HG02970 (cell line): Measurements from ENCODE around the gene RALGPS2.
"Not testable (repeated sequence)": the region's sequence is repeated elsewhere in the genome, so short reads cannot be mapped to it uniquely, and the experiment has no call there.

Source experiments
- ATAC-seq: cut with Tn5 transposase; IDR thresholded peaks from one replicate; pipeline ENCODE4 v1.9.1; 2021; ENCODE audit warnings: mild to moderate bottlenecking, moderate library complexity, moderate number of reproducible peaks; ENCODE audit not compliant: unreplicated experiment, low FRiP score

Gene RALGPS2

GRCh38 chr1:178772952-178773351 lies 47.9 kb downstream of the RALGPS2 start:
- ATAC-seq, result no peak

GRCh38 chr1:178774263-178774662 lies 49.2 kb downstream of the RALGPS2 start:
- ATAC-seq, result no peak

GRCh38 chr1:178776553-178776952 lies 51.5 kb downstream of the RALGPS2 start:
- ATAC-seq, result no peak

- ATAC-seq, result no peak
Observed at GRCh38 chr1:178781533-178782330, 56.7 kb downstream of the RALGPS2 start.

- no peak for ATAC-seq
Observed at GRCh38 chr1:178784131-178784536, 59.1 kb downstream of the RALGPS2 start.

- no peak for ATAC-seq
Observed at GRCh38 chr1:178792394-178792793, 67.3 kb downstream of the RALGPS2 start.

- no peak for ATAC-seq
Observed at GRCh38 chr1:178796013-178796412, 71.0 kb downstream of the RALGPS2 start.

- ATAC-seq, result no peak
Observed at GRCh38 chr1:178797590-178797989, 72.5 kb downstream of the RALGPS2 start.

- ATAC-seq, result no peak
Observed at GRCh38 chr1:178798232-178798861, 73.3 kb downstream of the RALGPS2 start.

GRCh38 chr1:178802873-178803272 lies 77.8 kb downstream of the RALGPS2 start:
- no peak for ATAC-seq

- no peak for ATAC-seq
Observed at GRCh38 chr1:178806665-178807300, 81.7 kb downstream of the RALGPS2 start.

- ATAC-seq, result no peak
Observed at GRCh38 chr1:178808529-178808928, 83.5 kb downstream of the RALGPS2 start.

GRCh38 chr1:178810585-178810984 lies 85.5 kb downstream of the RALGPS2 start:
- no peak for ATAC-seq

GRCh38 chr1:178818416-178818815 lies 93.4 kb downstream of the RALGPS2 start:
- ATAC-seq, result no peak

GRCh38 chr1:178819123-178819522 lies 94.1 kb downstream of the RALGPS2 start:
- no peak for ATAC-seq

GRCh38 chr1:178821134-178821866 lies 96.3 kb downstream of the RALGPS2 start:
- ATAC-seq, result no peak

GRCh38 chr1:178825167-178825566 lies 100.1 kb downstream of the RALGPS2 start:
- no peak for ATAC-seq

- no peak for ATAC-seq
Observed at GRCh38 chr1:178844436-178844835, 119.4 kb downstream of the RALGPS2 start.

GRCh38 chr1:178846306-178846705 lies 121.3 kb downstream of the RALGPS2 start:
- ATAC-seq, result no peak

- no peak for ATAC-seq
Observed at GRCh38 chr1:178847396-178847849, 122.4 kb downstream of the RALGPS2 start.

- not testable (repeated sequence) for ATAC-seq
Observed at GRCh38 chr1:178847919-178848318, 122.9 kb downstream of the RALGPS2 start.
